Astrocyte of the cerebellum (primary cell): ENCODE results near the gene CD164L2.

Source experiments
- DNase-seq: peaks from one replicate; pipeline ENCODE4 v3.0.0-alpha.2; 2011; ENCODE audit warnings: low read depth
- H3K4me3 ChIP-seq: 2 replicates; pipeline ENCODE4 v1.5.1; 2011; ENCODE audit warnings: mild to moderate bottlenecking, low read depth, low read length, moderate library complexity
- in situ Hi-C: cut with HindIII; loops from 2 replicates; pipeline ENCODE4 v1.10.0; 2017; ENCODE audit warnings: low sequenced_read_pairs
- TF ChIP-seq, protein P1 (sequence below): IDR thresholded peaks from 2 replicates; pipeline ENCODE4 v1.5.1; 2012; ENCODE audit warnings: low read length, low read depth, moderate library complexity, mild to moderate bottlenecking; ENCODE audit errors: missing control alignments

The CD164L2 gene

DNA sequence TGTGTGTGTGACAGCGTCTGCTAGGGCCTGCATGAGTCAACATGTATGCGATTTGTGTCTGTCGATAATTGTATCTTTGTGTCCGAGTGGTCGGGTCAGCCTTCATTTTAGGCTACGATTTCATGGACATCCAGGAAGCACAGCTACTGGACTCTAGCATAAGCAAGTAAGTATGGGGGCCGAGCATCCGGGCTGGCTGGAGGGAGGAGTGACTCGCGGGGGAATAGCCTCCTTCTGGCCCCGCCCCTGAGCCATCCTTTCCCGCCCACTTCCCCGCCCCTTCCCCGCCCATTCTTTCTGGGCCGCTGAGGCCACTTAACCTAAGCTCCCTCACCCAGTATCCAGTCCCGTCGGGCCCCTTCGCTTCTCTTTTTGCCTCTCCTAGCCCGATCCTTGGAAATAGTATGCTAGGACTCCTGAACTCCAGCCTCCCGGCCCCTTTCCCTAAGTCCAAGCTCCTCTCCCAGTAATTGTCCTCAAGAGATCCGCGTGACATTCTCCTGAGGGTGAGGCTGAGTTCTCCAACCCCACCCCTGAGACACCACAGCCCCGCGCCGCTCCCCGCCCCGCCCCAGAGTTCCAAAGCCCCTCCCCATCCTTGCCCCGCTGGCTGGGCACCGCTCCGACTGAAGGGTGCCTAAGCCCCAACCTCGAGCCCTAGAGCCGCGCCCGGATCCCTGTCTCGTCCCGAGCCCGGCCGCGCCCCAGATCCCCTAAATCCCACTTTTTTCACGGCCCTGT, 17.6 kb downstream of the CD164L2 start:
- in situ Hi-C loops = no loop called here
- H3K4me3 ChIP-seq = peak overlapping the region; percentile 60
- DNase-seq = peak; percentile 68
- TF ChIP-seq, protein P1, sequence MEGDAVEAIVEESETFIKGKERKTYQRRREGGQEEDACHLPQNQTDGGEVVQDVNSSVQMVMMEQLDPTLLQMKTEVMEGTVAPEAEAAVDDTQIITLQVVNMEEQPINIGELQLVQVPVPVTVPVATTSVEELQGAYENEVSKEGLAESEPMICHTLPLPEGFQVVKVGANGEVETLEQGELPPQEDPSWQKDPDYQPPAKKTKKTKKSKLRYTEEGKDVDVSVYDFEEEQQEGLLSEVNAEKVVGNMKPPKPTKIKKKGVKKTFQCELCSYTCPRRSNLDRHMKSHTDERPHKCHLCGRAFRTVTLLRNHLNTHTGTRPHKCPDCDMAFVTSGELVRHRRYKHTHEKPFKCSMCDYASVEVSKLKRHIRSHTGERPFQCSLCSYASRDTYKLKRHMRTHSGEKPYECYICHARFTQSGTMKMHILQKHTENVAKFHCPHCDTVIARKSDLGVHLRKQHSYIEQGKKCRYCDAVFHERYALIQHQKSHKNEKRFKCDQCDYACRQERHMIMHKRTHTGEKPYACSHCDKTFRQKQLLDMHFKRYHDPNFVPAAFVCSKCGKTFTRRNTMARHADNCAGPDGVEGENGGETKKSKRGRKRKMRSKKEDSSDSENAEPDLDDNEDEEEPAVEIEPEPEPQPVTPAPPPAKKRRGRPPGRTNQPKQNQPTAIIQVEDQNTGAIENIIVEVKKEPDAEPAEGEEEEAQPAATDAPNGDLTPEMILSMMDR = no peak

DNA sequence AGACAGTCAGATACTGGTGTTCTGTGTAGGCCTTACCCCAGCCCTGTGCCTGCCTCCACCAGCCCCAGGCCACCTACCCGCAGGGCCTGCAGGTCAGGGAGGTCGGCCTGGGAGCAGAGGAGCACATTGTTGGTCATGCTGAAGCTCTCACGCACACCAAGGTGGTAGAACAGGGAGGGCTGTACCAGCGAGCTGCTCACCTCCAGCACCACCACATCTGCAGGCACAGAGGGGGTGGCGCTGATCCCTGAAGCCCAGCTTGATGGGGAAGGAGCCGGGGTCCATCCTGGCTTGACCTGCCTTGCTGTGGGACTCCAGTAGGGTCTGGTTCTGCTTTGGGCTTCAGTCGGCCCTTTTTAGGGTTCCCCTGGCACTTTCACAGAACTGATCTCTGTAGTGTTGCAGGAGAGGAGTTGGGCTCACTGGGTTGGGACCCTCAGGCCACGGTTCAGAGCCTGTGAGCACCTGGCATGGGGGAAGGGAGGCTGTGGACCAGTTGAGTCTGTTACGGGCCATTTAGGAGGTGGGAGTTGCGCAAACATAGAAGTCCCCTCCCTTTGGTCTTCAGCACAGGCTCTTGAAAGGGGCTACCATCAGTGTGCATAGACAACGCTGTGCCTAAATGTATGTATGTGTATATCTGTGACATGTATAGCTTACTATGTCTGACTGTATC, 18.3 kb downstream of the CD164L2 start:
- no peak for DNase-seq
- TF ChIP-seq, protein P1 = no peak
- H3K4me3 ChIP-seq = peak overlapping the region; percentile 60
- in situ Hi-C loops = no loop called here

DNA sequence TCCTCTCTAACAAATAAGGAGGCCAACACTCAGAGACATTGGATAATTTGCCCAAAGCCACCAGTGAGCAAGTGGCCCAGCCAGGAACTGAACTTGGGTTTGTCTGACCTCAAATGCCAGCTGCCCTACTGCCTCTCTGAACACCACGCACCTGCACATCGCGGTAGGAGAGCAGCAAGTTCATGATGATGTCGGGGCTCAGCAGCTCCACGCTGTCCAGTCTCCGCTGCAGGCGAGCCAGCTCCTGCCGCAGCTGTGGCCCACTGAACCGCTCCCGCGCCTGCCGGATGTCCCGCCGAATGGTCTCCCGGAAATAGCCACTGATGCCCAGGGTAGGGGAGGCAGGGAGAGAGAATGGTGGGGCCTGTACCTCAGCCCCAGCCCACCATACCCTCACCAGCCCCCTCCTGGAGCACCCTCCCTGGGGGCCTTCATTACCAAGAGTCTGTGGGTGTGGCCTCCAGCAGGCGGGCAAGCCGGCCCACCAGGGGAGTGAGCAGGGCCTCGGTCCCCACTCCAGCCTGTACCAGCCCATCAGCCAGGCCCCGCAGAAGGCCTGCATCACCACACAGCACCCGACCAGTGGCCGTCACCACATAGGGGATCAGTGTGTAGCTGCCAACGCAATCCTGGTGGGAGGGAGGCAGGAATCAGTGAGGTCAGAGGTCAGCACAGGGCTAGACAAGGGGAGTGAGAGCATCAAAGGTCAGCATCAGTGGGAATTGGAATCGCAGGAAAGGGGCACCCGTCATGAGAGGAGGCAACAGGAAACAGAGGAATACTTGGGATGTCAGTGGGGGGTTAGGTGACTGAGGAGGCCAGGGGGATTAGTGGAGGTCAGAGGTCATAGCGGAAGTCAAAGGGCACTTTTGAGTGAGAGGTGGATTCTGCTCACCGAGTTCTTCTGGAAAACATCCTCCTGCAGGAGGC, 19.1 kb downstream of the CD164L2 start:
- TF ChIP-seq, protein P1 = no peak
- in situ Hi-C loops = no loop called here
- H3K4me3 ChIP-seq = no peak overlapping the region
- no peak for DNase-seq

DNA sequence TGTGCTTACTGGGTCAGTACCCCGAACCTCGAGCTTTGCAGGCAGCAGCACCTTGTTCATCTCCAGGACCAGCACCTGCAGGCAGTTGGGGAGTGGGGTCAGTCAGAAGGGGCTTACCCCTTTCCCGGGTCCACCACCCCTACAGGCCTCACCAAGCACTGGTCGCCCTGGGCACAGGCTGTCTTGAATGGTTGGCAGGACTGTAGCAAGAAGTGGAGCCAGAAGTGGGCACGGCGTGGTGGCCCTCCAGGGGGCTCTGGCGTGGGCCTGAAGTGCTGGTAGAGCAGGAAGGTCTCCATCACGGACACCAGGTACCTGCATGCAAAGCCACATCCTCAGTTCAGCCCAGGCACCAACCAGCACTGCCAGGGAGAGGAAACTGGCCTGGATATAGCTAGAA, 21.6 kb downstream of the CD164L2 start:
- in situ Hi-C loops = no loop called here
- no peak for DNase-seq
- no peak overlapping the region for H3K4me3 ChIP-seq
- TF ChIP-seq, protein P1 = no peak

DNA sequence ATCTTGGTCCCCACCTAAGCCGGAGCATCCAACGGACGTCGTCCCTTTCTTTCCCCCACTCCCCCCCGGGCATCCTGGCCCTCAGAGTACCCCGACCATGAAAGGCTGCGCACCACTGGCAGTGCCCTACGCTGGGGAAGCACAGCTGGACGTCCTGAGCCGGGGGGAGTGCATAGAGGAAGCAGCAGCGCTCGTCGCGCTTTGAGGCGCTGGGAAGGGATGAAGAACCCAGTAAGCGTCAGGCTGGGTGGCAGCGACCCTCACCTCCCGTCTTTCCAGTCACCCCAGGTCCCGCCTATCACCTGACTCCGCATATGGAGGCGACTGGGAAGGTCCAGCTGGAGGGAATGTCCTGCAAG, 22.1 kb downstream of the CD164L2 start:
- TF ChIP-seq, protein P1 = no peak
- no peak for DNase-seq
- H3K4me3 ChIP-seq = no peak overlapping the region
- in situ Hi-C loops = no loop called here
